IMR-90 (cell line): ENCODE measurements around the gene DOCK10. TPM values are rescaled to one million over a fixed set of nuclear protein-coding genes. Genes with fewer than 3 reads are reported as not detected.

Source experiments
- ATAC-seq: fragments of 200-7000 bp; cut with Tn5 transposase; 2 replicates; pipeline ENCODE4 v1.9.1; 2020; ENCODE audit warnings: low read depth, mild to moderate bottlenecking, moderate library complexity
- BruUV-seq: library from RNA; stranded (reverse); fragments of 400-500 nt; replicated peaks from 2 replicates; lab custom pipeline; 2021; lab: Mats Ljungman, UMichigan
- CTCF ChIA-PET: fragments of 300-600 bp; formaldehyde crosslinking; extraction: SDS; loops from one replicate; lab custom pipeline; 2021; ENCODE audit warnings: antibody characterized with exemption; lab: Yijun Ruan, JAX
- POLR2A ChIA-PET: fragments of 300-600 bp; sonication (Branson Sonifier 250); formaldehyde crosslinking; loops from one replicate; lab custom pipeline; 2022; ENCODE audit warnings: antibody characterized with exemption; ENCODE audit not compliant: unreplicated experiment; lab: Charles Lee
- DNase-seq: peaks from one replicate; pipeline ENCODE4 v3.0.0; 2013
- H2AFZ ChIP-seq: replicated peaks from 2 replicates; pipeline ENCODE3; 2013; ENCODE audit warnings: low read length, mild to moderate bottlenecking; ENCODE audit not compliant: poor library complexity
- H2AK5ac ChIP-seq: 2 replicates; pipeline ENCODE4 v1.6.1; 2013; ENCODE audit warnings: low read depth, low read length, inconsistent platforms
- H2AK9ac ChIP-seq: replicated peaks from 2 replicates; pipeline ENCODE3; 2013; ENCODE audit warnings: mild to moderate bottlenecking, low read depth, low read length, moderate library complexity; ENCODE audit not compliant: poor library complexity
- H2BK120ac ChIP-seq: 2 replicates; pipeline ENCODE4 v1.6.1; 2013; ENCODE audit warnings: low read depth, low read length, inconsistent platforms
- H2BK15ac ChIP-seq: 3 replicates; pipeline ENCODE4 v1.6.1; 2013; ENCODE audit warnings: low read depth, low read length, inconsistent platforms
- H2BK20ac ChIP-seq: 2 replicates; pipeline ENCODE4 v1.6.1; 2013; ENCODE audit warnings: low read depth, mild to moderate bottlenecking, inconsistent platforms, low read length, moderate library complexity
- H2BK5ac ChIP-seq: 2 replicates; pipeline ENCODE4 v1.6.1; 2013; ENCODE audit warnings: mild to moderate bottlenecking, low read depth, low read length, inconsistent platforms; ENCODE audit not compliant: poor library complexity, severe bottlenecking
- H3K14ac ChIP-seq: replicated peaks from 2 replicates; pipeline ENCODE4 v1.6.1; 2013; ENCODE audit warnings: low read depth, low read length, inconsistent platforms
- H3K18ac ChIP-seq: 2 replicates; pipeline ENCODE4 v1.6.1; 2013; ENCODE audit warnings: low read depth, low read length, control low read depth
- H3K23ac ChIP-seq: 2 replicates; pipeline ENCODE4 v1.6.1; 2013; ENCODE audit warnings: low read depth, low read length, inconsistent platforms
- H3K27ac ChIP-seq: 2 replicates; pipeline ENCODE4 v1.5.1; 2013; ENCODE audit warnings: mild to moderate bottlenecking, control low read depth, low read length; ENCODE audit not compliant: insufficient read depth
- H3K27me3 ChIP-seq: 2 replicates; pipeline ENCODE4 v1.6.1; 2013; ENCODE audit warnings: low read length; ENCODE audit not compliant: control insufficient read depth, insufficient read depth
- H3K36me3 ChIP-seq: 2 replicates; pipeline ENCODE4 v1.6.1; 2013; ENCODE audit warnings: low read length, mixed read lengths; ENCODE audit not compliant: control insufficient read depth, insufficient read depth
- H3K4ac ChIP-seq: 2 replicates; pipeline ENCODE4 v1.6.1; 2013; ENCODE audit warnings: low read depth, low read length, inconsistent platforms
- H3K4me1 ChIP-seq: 2 replicates; pipeline ENCODE4 v1.6.1; 2013; ENCODE audit warnings: low read length, mixed read lengths; ENCODE audit not compliant: control insufficient read depth, insufficient read depth
- H3K4me2 ChIP-seq: 2 replicates; pipeline ENCODE4 v1.6.1; 2013; ENCODE audit warnings: low read depth, mild to moderate bottlenecking, control low read depth, low read length, moderate library complexity
- H3K4me3 ChIP-seq: 2 replicates; pipeline ENCODE4 v1.5.1; 2013; ENCODE audit warnings: low read depth, mild to moderate bottlenecking, control low read depth, low read length, moderate library complexity; ENCODE audit not compliant: insufficient read depth
- H3K56ac ChIP-seq: 2 replicates; pipeline ENCODE4 v1.6.1; 2013; ENCODE audit warnings: low read length, inconsistent platforms; ENCODE audit not compliant: insufficient read depth; ENCODE audit errors: extremely low read depth
- H3K79me1 ChIP-seq, 2 experiments: 2 replicates each; pipeline ENCODE4 v1.6.1; 2013; ENCODE audit warnings: low read length in 2 of 2, inconsistent platforms in 1 of 2, low read depth in 1 of 2
- H3K9ac ChIP-seq: 2 replicates; pipeline ENCODE4 v1.6.1; 2013; ENCODE audit warnings: low read depth, low read length, control low read depth
- H3K9me1 ChIP-seq: 2 replicates; pipeline ENCODE4 v1.6.1; 2013; ENCODE audit warnings: low read length, inconsistent platforms; ENCODE audit not compliant: insufficient read depth
- H3K9me3 ChIP-seq: 2 replicates; pipeline ENCODE4 v1.6.1; 2013; ENCODE audit warnings: low read length; ENCODE audit not compliant: control insufficient read depth, insufficient read depth
- H4K20me1 ChIP-seq: 2 replicates; pipeline ENCODE4 v1.6.1; 2013; ENCODE audit warnings: low read length, inconsistent platforms; ENCODE audit not compliant: insufficient read depth
- H4K5ac ChIP-seq: 2 replicates; pipeline ENCODE4 v1.6.1; 2013; ENCODE audit warnings: mild to moderate bottlenecking, low read depth, low read length, control low read depth
- H4K8ac ChIP-seq, 2 experiments: 2 replicates each; pipeline ENCODE4 v1.6.1; 2013; ENCODE audit warnings: low read depth in 2 of 2, low read length in 2 of 2, control low read depth in 1 of 2, inconsistent platforms in 1 of 2
- H4K91ac ChIP-seq: 2 replicates; pipeline ENCODE4 v1.6.1; 2013; ENCODE audit warnings: low read depth, low read length, inconsistent platforms; ENCODE audit not compliant: insufficient read depth
- BHLHE40 ChIP-seq: fragments of 150-350 bp; IDR thresholded peaks from 2 replicates; pipeline ENCODE4 v1.6.1; 2016; ENCODE audit warnings: mild to moderate bottlenecking, low read depth, low read length
- CEBPB ChIP-seq: IDR thresholded peaks from 2 replicates; pipeline ENCODE4 v1.6.1; 2012; ENCODE audit warnings: low read depth, low read length, improper control_type of control experiment
- WGBS, 2 experiments: methylation state at CpG; one replicate each; pipeline versions ENCODE4 v1.1.5 to v1.1.7; 2013; ENCODE audit warnings: missing lambda C conversion rate in 2 of 2; ENCODE audit not compliant: insufficient read length in 1 of 2; ENCODE audit errors: extremely low coverage in 2 of 2; 5-methylcytosine and 5-hydroxymethylcytosine counted together
- dilution Hi-C: fragments of 300-500 bp; cut with HindIII; formaldehyde crosslinking; loops from one replicate; pipeline ENCODE4 v1.14.3; 2018; ENCODE audit warnings: low sequenced_read_pairs; ENCODE audit not compliant: unreplicated experiment
- in situ Hi-C: fragments of 300-500 bp; cut with MboI; formaldehyde crosslinking; loops from 3 replicates; pipeline ENCODE4 v1.14.3; 2019; ENCODE audit warnings: low sequenced_read_pairs, inconsistent platforms, mixed read lengths
- intact Hi-C: fragments of 100-400 bp; cut with micrococcal nuclease; formaldehyde crosslinking; loops from 2 replicates; pipeline ENCODE4 v1.10.0; 2022
- polyA plus RNA-seq, 3 experiments: library from polyadenylated mRNA; depleted of rRNA; stranded (reverse); fragments of >200 nt; gene quantifications; 2 replicates each; pipeline ENCODE4 v1.2.3, GENCODE V29; 2012; ENCODE audit warnings: low replicate concordance in 1 of 3
- total RNA-seq: library from RNA; depleted of rRNA; stranded (reverse); fragments of >200 nt; gene quantifications from 2 replicates; pipeline ENCODE4 v1.2.3, GENCODE V29; 2012

The DOCK10 gene
- total and polyA plus RNA-seq, 2 of the 4 experiments (the other 2 are of a cell fraction) = 58.6 to 75.3 TPM

- ChIA-PET CTCF (interaction anchor here (1.0 kb wide), 1 partner anchor 17 kb away, joined by 3 read pairs; the partner anchor contains the start of gene DOCK10), POLR2A (no interaction called here)
- Histone ChIP-seq H2BK5ac (peak overlapping the region; percentile 54), H2AK5ac (peak overlapping the region; percentile 80; the same call in 1 of the 2 replicates), H3K23ac (no peak overlapping the region), H4K8ac (0 out of 4 replicates have a peak overlapping the region, but pooled peaks of 1 of the 2 experiments have one; percentile 7), H2AK9ac (no peak overlapping the region), H3K4me2 (peak overlapping the region; percentile 4; the same call in 1 of the 2 replicates), H3K9me3 (no peaks in the 10 kb centered on the region), H3K27ac (no peak overlapping the region), H2BK20ac (peak overlapping the region; percentile 33; the same call in 1 of the 2 replicates), H3K56ac (no peak overlapping the region), H4K91ac (no peak overlapping the region), H2BK120ac (no peak overlapping the region; the same call in 1 of the 2 replicates), H4K5ac (no peak overlapping the region; the same call in 1 of the 2 replicates), H3K4ac (peak overlapping the region; percentile 44; the same call in 1 of the 2 replicates), H2BK15ac (0 out of 3 replicates have a peak overlapping the region, but pooled peaks have one; percentile 21), H4K20me1 (peaks cover 4% of the 10 kb centered on the region; the same call in 1 of the 2 replicates), H3K9me1 (peaks cover 14% of the 10 kb centered on the region), H3K9ac (no peak overlapping the region), H3K18ac (no peak overlapping the region; the same call in 1 of the 2 replicates), H3K36me3 (no peaks in the 10 kb centered on the region), H3K27me3 (no peaks in the 10 kb centered on the region), H3K14ac (peak overlapping the region; percentile 33; the same call in 1 of the 2 replicates), H3K79me1 (peaks cover 26 to 58% of the 10 kb centered on the region in 2 experiments), H3K4me1 (peaks cover 11% of the 10 kb centered on the region), H3K4me3 (no peak overlapping the region), H2AFZ (no peak overlapping the region)
- intact Hi-C loops = no loop called here
- BruUV-seq = no TSS peak
- in situ Hi-C loops = no loop called here
- peak; percentile 93 for TF ChIP-seq CEBPB
- TF ChIP-seq BHLHE40 = no peak
- ATAC-seq (peak; percentile 72), DNase-seq (peak; percentile 80)
- WGBS, 2 experiments = 75% methylated on average over 2 of the region's 2 CpGs; no CpG with 5 or more reads in 1 of the 2 experiments
- dilution Hi-C loops = no loop called here
Observed at GRCh38 chr2:225025917-225026571, 16.2 kb downstream of the DOCK10 start.
